Measurements from ENCODE around the gene MNX1. TPM values are rescaled to one million over a fixed set of nuclear protein-coding genes. Genes with fewer than 3 reads are reported as not detected.

Gene MNX1
- total RNA-seq, 4 donors from 2014 or later: 0.28 TPM; not detected in 3

DNA sequence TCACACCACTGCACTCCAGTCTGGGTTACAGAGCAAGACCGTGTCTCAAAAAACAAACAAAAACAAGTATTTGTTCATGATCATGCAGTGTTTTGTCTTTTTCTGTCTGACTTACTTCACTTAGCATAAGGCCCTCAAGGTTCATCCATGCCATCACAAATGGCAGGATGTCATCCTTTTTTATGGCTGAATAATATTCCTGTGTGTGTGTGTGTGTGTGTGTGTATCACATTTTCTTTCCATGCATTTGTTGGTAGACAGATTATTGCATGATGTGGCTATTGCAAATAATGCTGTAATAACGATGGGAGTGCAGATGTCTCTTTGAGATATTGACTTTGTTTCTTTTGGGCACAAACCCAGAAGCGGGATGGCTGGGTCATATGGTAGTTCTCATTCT is 14.3 kb upstream of the MNX1 start:
- no peak for DNase-seq
- TF ChIP-seq POLR2A (IDR thresholded peaks at IDR 0.05): no peak
- TF ChIP-seq, protein P1, sequence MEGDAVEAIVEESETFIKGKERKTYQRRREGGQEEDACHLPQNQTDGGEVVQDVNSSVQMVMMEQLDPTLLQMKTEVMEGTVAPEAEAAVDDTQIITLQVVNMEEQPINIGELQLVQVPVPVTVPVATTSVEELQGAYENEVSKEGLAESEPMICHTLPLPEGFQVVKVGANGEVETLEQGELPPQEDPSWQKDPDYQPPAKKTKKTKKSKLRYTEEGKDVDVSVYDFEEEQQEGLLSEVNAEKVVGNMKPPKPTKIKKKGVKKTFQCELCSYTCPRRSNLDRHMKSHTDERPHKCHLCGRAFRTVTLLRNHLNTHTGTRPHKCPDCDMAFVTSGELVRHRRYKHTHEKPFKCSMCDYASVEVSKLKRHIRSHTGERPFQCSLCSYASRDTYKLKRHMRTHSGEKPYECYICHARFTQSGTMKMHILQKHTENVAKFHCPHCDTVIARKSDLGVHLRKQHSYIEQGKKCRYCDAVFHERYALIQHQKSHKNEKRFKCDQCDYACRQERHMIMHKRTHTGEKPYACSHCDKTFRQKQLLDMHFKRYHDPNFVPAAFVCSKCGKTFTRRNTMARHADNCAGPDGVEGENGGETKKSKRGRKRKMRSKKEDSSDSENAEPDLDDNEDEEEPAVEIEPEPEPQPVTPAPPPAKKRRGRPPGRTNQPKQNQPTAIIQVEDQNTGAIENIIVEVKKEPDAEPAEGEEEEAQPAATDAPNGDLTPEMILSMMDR (IDR thresholded peaks at IDR 0.05): no peak
- Histone ChIP-seq H3K4me3 (no peak overlapping the region), H3K27me3 (peaks cover 14 to 61% of the 10 kb centered on the region in 2 donors), H3K27ac (no peak overlapping the region), H3K9me3 (no peaks in the 10 kb centered on the region), H3K4me1 (peaks cover 0 to 10% of the 10 kb centered on the region in 2 donors), H3K36me3 (no peaks in the 10 kb centered on the region)
- intact Hi-C loops (cut with DNase I; ENCODE audit: low total_unique reads): no loop called here

DNA sequence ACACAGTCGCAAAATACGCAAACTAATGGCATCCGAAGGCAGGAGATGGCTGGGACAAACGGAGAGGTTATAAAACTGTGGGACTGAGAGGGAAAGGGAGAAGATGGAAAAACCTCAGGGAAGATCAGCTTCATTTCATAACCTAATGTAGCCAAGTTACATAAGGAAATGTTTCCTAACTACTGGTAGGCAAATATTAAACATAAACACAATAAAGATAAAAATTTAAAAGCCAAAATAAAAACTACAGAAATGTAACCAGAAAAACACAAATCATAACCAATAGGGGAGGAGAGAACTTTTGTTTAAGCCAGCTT is 13.1 kb upstream of the MNX1 start:
- TF ChIP-seq, protein P1 (IDR thresholded peaks at IDR 0.05): no peak
- peaks cover 0 to 10% of the 10 kb centered on the region in 2 donors for H3K4me1 ChIP-seq
- no peak for DNase-seq
- H3K27me3 ChIP-seq: peaks cover 14 to 70% of the 10 kb centered on the region in 2 donors
- H3K4me3 ChIP-seq: no peak overlapping the region
- no peak overlapping the region for H3K27ac ChIP-seq
- intact Hi-C loops (cut with DNase I; ENCODE audit: low total_unique reads): no loop called here
- no peaks in the 10 kb centered on the region for H3K36me3 ChIP-seq
- H3K9me3 ChIP-seq: no peaks in the 10 kb centered on the region

DNA sequence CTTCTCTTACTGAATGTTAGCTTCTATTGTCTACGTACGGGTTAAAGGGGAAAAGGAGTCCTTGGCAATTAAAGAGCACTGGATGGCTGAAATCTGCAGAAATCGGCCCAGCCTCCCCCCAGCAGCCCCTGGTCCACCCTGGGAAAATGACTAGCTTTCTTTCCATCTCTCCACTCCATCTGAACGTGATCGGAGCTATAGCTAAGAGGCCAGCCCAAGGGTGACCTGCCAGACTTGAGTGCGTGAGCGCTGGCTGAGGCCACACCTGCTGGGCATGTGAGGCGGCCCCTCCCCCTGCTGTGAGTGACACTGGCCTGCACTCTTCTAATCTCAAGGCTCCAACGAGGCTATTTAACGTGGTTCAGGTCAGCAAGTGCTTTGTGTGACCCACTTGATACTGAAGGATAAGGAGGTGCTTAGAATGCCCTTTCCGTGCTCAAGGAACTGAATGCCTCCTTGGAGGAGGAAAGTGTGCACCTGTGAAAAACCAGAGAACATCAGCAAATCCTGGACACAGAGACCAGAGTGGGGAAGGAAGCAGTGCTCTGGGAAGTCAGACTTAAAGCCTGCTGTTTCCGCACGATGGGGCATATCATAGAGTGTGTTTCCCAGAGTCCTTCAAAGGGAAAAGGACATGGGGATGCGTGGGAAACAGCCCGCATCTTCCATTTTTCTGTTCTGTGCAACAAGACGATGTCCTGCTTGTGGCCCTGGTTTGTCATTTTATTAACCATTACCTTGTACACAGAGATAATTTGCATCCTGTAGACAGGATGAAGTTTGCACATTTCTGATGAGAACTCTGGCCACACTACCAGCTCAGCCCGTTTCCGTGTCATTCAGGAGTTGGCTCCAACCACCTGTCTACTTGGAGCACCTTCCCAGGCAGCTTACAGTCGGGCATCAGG is 12.5 kb upstream of the MNX1 start:
- H3K27ac ChIP-seq: no peak overlapping the region
- TF ChIP-seq POLR2A (IDR thresholded peaks at IDR 0.05): no peak
- TF ChIP-seq, protein P1 (IDR thresholded peaks at IDR 0.05): no peak
- H3K4me3 ChIP-seq: no peak overlapping the region
- peaks cover 16 to 67% of the 10 kb centered on the region in 2 donors for H3K27me3 ChIP-seq
- DNase-seq: no peak
- H3K36me3 ChIP-seq: no peaks in the 10 kb centered on the region
- peaks cover 0 to 10% of the 10 kb centered on the region in 2 donors for H3K4me1 ChIP-seq
- no peaks in the 10 kb centered on the region for H3K9me3 ChIP-seq
- intact Hi-C loops (cut with DNase I; ENCODE audit: low total_unique reads): no loop called here

DNA sequence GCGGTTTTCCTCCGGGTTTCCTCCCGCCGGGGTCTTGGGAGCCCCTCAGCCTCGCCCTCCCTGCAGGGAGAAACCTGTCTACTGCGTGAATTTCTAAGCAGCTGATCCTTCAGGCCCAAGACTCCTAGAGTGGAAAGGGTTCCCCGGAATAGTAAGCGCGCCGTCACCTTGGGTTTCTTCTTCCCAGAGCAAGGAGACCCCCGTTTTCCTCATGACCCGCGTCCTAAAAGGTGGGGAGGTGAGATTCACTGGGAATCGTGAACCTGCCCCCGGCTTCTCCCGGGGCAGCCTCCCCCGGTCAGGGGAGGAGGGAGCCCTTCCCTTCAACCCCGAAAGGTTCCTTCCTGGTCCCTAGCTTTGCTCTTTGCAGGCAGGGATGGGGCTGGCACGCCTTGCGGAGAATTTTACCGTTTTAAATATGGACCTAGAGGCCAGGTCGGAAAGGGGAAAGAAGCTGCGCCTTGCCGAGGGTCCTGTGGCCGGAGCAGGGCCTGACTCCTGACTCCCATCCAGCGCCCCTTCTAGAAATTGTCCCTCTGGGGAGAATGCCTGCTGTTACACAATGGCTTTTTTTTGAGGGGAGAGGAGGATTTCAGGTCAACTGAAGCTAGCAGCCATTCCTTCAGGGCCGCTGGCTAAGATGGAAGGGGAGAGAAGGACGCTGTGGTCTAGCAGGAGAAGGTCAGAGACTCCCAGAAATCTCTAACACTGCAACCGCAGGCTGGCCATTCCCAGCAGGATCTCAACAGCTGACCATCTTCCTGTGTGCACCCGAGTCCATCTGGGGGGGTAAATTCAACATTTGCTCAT is 11.6 kb upstream of the MNX1 start:
- peaks cover 0 to 10% of the 10 kb centered on the region in 2 donors for H3K4me1 ChIP-seq
- H3K9me3 ChIP-seq: no peaks in the 10 kb centered on the region
- H3K27ac ChIP-seq: no peak overlapping the region
- intact Hi-C loops (cut with DNase I; ENCODE audit: low total_unique reads): no loop called here
- no peaks in the 10 kb centered on the region for H3K36me3 ChIP-seq
- peaks cover 21 to 70% of the 10 kb centered on the region in 2 donors for H3K27me3 ChIP-seq
- TF ChIP-seq, protein P1 (IDR thresholded peaks at IDR 0.05): no peak
- TF ChIP-seq POLR2A (IDR thresholded peaks at IDR 0.05): no peak
- H3K4me3 ChIP-seq: no peak overlapping the region
- DNase-seq: no peak

Data from uterus (tissue), 4 donors.